WTC11 (cell line): ENCODE results near the gene HSBP1L1. TPM values are rescaled to one million over a fixed set of nuclear protein-coding genes. Genes with fewer than 3 reads are reported as not detected.

Experiments used
- ATAC-seq: fragments of 200-7000 bp; cut with Tn5 transposase; 2 replicates; pipeline ENCODE4 v1.10.0; 2021; ENCODE audit warnings: mild to moderate bottlenecking, moderate library complexity
- CTCF ChIA-PET: fragments of 300-600 bp; sonication (Branson Sonifier 250); formaldehyde crosslinking; loops from one replicate; lab custom pipeline; 2021; ENCODE audit warnings: antibody characterized with exemption; lab: Charles Lee
- POLR2A ChIA-PET: fragments of 350-600 bp; sonication (Branson Sonifier 250); formaldehyde crosslinking; loops from one replicate; lab custom pipeline; 2021; ENCODE audit warnings: antibody characterized with exemption; lab: Charles Lee
- DNase-seq: peaks from one replicate; pipeline ENCODE4 v3.0.0; 2021; ENCODE audit warnings: low spot score
- H3K27ac Mint-ChIP-seq: 2 replicates; pipeline ENCODE4 v1.8.0; 2021; ENCODE audit warnings: mixed read lengths
- H3K27me3 Mint-ChIP-seq: 2 replicates; pipeline ENCODE4 v1.8.0; 2021; ENCODE audit warnings: low read depth, mild to moderate bottlenecking, moderate library complexity, mixed read lengths
- H3K36me3 Mint-ChIP-seq: 2 replicates; pipeline ENCODE4 v1.8.0; 2021; ENCODE audit warnings: mixed read lengths
- H3K4me1 Mint-ChIP-seq: 2 replicates; pipeline ENCODE4 v1.8.0; 2022; ENCODE audit warnings: mixed read lengths
- H3K4me3 Mint-ChIP-seq: 2 replicates; pipeline ENCODE4 v1.8.0; 2021; ENCODE audit warnings: mild to moderate bottlenecking, moderate library complexity, mixed read lengths
- H3K9me3 Mint-ChIP-seq: 2 replicates; pipeline ENCODE4 v1.8.0; 2021; ENCODE audit warnings: mixed read lengths
- CREB1 ChIP-seq: sonication (generic); formaldehyde crosslinking; IDR thresholded peaks from 2 replicates; pipeline ENCODE4 v1.8.0; 2023; ENCODE audit warnings: mild to moderate bottlenecking, missing genetic modification reagents
- GTF2I ChIP-seq: fragments of 250-450 bp; sonication (Bioruptor Pico); conservative IDR thresholded peaks from 2 replicates; pipeline ENCODE4 v1.4.0; 2021; ENCODE audit warnings: mild to moderate bottlenecking
- IRF2 ChIP-seq: sonication (generic); formaldehyde crosslinking; IDR thresholded peaks from 2 replicates; pipeline ENCODE4 v1.8.0; 2022; ENCODE audit warnings: low read depth, missing genetic modification reagents, borderline replicate concordance
- NFYB ChIP-seq: sonication (generic); formaldehyde crosslinking; conservative IDR thresholded peaks from 2 replicates; pipeline ENCODE4 v1.8.0; 2022; ENCODE audit warnings: low read depth, missing genetic modification reagents
- RELA ChIP-seq: sonication (generic); formaldehyde crosslinking; IDR thresholded peaks from 2 replicates; pipeline ENCODE4 v1.8.1; 2022; ENCODE audit warnings: missing genetic modification reagents, mild to moderate bottlenecking, borderline replicate concordance
- SOX15 ChIP-seq: fragments of 250-450 bp; sonication (Bioruptor Pico); IDR thresholded peaks from 2 replicates; pipeline ENCODE4 v1.9.0; 2021; ENCODE audit warnings: mild to moderate bottlenecking
- SP1 ChIP-seq: sonication (generic); formaldehyde crosslinking; conservative IDR thresholded peaks from 2 replicates; pipeline ENCODE4 v1.8.1; 2022; ENCODE audit warnings: missing genetic modification reagents
- TEAD4 ChIP-seq: sonication (generic); formaldehyde crosslinking; IDR thresholded peaks from 2 replicates; pipeline ENCODE4 v1.8.0; 2022; ENCODE audit warnings: mild to moderate bottlenecking, missing genetic modification reagents
- ZNF232 ChIP-seq: sonication (generic); formaldehyde crosslinking; IDR thresholded peaks from 2 replicates; pipeline ENCODE4 v1.8.0; 2022; ENCODE audit warnings: mild to moderate bottlenecking, missing genetic modification reagents
- total RNA-seq: library from RNA; stranded (reverse); gene quantifications from 3 replicates; pipeline ENCODE4 v1.2.3, GENCODE V29; 2021
- TF ChIP-seq, protein P1 (sequence below): sonication (generic); formaldehyde crosslinking; IDR thresholded peaks from 2 replicates; pipeline ENCODE4 v1.8.1; 2022; ENCODE audit warnings: missing genetic modification reagents, borderline replicate concordance
- TF ChIP-seq, protein P2 (sequence below): sonication (generic); formaldehyde crosslinking; IDR thresholded peaks from 2 replicates; pipeline ENCODE4 v1.8.0; 2022; ENCODE audit warnings: mild to moderate bottlenecking, missing genetic modification reagents
- TF ChIP-seq, protein P3 (sequence below): sonication (generic); formaldehyde crosslinking; IDR thresholded peaks from 2 replicates; pipeline ENCODE4 v1.8.1; 2023; ENCODE audit warnings: mild to moderate bottlenecking, moderate library complexity, missing genetic modification reagents
- TF ChIP-seq, protein P4 (sequence below): sonication (generic); formaldehyde crosslinking; IDR thresholded peaks from 2 replicates; pipeline ENCODE4 v1.8.1; 2023; ENCODE audit warnings: mild to moderate bottlenecking, missing genetic modification reagents
- TF ChIP-seq, protein P5 (sequence below): fragments of 250-450 bp; sonication (Bioruptor Pico); IDR thresholded peaks from 2 replicates; pipeline ENCODE4 v1.9.0; 2021; ENCODE audit warnings: mild to moderate bottlenecking

Gene HSBP1L1
- total RNA-seq, 1 experiment from 2014 or later: 1.4 TPM

DNA sequence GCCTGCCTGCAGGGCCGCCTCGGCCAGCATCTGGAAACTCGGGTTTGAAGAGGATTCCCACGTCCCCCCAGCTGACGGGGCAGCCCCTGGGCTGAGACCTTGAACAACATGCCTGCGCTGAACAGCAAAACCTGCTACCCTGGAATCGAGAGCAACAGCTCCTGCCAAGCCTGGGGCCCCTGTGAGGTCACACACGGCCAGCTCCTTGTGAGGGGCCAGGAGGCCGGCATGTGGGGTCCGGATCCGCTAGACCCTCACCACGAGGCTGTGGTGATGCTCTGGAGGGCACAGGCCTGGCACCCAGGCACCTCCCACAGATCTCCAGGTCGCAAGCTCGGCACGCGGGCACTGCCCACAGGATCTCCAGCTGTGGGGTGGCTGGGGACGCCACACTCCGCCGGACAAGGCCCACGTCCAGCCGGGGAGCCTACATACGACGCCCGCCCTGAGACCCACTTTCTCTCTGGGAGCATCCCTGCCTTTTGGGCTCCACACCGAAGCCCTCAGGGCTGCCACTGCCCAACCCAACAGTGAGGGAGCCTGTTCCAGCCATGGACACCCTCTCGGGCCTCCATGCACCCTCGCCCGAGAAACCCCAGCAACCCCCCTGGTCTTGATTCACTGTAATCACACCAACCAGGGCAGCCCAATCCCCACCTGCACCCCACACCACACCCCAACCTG lies 47.1 kb upstream of the HSBP1L1 start:
- H3K4me1 Mint-ChIP-seq: peaks cover 13% of the 10 kb centered on the region
- ChIA-PET POLR2A (no interaction called here), CTCF (no interaction called here)
- no peak for ATAC-seq
- H3K27me3 Mint-ChIP-seq: no peaks in the 10 kb centered on the region
- H3K9me3 Mint-ChIP-seq: no peaks in the 10 kb centered on the region
- 0 out of 2 replicates have a peak, but pooled peaks cover 5% of the 10 kb centered on the region for H3K36me3 Mint-ChIP-seq
- DNase-seq: no peak
- H3K27ac Mint-ChIP-seq: no peak overlapping the region
- TF ChIP-seq ZNF232 (CRISPR knock-in tag) (no peak), CREB1 (CRISPR knock-in tag) (no peak), GTF2I (CRISPR knock-in tag) (no peak), TEAD4 (CRISPR knock-in tag) (no peak), RELA (CRISPR knock-in tag) (no peak), NFYB (CRISPR knock-in tag) (no peak), SP1 (CRISPR knock-in tag) (no peak), SOX15 (CRISPR knock-in tag) (no peak), IRF2 (no peak)
- TF ChIP-seq, protein P1, sequence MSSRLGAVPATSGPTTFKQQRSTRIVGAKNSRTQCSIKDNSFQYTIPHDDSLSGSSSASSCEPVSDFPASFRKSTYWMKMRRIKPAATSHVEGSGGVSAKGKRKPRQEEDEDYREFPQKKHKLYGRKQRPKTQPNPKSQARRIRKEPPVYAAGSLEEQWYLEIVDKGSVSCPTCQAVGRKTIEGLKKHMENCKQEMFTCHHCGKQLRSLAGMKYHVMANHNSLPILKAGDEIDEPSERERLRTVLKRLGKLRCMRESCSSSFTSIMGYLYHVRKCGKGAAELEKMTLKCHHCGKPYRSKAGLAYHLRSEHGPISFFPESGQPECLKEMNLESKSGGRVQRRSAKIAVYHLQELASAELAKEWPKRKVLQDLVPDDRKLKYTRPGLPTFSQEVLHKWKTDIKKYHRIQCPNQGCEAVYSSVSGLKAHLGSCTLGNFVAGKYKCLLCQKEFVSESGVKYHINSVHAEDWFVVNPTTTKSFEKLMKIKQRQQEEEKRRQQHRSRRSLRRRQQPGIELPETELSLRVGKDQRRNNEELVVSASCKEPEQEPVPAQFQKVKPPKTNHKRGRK (CRISPR knock-in tag): no peak
- TF ChIP-seq, protein P2, sequence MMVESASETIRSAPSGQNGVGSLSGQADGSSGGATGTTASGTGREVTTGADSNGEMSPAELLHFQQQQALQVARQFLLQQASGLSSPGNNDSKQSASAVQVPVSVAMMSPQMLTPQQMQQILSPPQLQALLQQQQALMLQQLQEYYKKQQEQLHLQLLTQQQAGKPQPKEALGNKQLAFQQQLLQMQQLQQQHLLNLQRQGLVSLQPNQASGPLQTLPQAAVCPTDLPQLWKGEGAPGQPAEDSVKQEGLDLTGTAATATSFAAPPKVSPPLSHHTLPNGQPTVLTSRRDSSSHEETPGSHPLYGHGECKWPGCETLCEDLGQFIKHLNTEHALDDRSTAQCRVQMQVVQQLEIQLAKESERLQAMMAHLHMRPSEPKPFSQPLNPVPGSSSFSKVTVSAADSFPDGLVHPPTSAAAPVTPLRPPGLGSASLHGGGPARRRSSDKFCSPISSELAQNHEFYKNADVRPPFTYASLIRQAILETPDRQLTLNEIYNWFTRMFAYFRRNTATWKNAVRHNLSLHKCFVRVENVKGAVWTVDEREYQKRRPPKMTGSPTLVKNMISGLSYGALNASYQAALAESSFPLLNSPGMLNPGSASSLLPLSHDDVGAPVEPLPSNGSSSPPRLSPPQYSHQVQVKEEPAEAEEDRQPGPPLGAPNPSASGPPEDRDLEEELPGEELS (CRISPR knock-in tag): no peak
- TF ChIP-seq, protein P3, sequence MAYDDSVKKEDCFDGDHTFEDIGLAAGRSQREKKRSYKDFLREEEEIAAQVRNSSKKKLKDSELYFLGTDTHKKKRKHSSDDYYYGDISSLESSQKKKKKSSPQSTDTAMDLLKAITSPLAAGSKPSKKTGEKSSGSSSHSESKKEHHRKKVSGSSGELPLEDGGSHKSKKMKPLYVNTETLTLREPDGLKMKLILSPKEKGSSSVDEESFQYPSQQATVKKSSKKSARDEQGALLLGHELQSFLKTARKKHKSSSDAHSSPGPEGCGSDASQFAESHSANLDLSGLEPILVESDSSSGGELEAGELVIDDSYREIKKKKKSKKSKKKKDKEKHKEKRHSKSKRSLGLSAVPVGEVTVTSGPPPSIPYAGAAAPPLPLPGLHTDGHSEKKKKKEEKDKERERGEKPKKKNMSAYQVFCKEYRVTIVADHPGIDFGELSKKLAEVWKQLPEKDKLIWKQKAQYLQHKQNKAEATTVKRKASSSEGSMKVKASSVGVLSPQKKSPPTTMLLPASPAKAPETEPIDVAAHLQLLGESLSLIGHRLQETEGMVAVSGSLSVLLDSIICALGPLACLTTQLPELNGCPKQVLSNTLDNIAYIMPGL: no peak
- TF ChIP-seq, protein P4, sequence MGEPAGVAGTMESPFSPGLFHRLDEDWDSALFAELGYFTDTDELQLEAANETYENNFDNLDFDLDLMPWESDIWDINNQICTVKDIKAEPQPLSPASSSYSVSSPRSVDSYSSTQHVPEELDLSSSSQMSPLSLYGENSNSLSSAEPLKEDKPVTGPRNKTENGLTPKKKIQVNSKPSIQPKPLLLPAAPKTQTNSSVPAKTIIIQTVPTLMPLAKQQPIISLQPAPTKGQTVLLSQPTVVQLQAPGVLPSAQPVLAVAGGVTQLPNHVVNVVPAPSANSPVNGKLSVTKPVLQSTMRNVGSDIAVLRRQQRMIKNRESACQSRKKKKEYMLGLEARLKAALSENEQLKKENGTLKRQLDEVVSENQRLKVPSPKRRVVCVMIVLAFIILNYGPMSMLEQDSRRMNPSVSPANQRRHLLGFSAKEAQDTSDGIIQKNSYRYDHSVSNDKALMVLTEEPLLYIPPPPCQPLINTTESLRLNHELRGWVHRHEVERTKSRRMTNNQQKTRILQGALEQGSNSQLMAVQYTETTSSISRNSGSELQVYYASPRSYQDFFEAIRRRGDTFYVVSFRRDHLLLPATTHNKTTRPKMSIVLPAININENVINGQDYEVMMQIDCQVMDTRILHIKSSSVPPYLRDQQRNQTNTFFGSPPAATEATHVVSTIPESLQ (CRISPR knock-in tag): no peak
- TF ChIP-seq, protein P5, sequence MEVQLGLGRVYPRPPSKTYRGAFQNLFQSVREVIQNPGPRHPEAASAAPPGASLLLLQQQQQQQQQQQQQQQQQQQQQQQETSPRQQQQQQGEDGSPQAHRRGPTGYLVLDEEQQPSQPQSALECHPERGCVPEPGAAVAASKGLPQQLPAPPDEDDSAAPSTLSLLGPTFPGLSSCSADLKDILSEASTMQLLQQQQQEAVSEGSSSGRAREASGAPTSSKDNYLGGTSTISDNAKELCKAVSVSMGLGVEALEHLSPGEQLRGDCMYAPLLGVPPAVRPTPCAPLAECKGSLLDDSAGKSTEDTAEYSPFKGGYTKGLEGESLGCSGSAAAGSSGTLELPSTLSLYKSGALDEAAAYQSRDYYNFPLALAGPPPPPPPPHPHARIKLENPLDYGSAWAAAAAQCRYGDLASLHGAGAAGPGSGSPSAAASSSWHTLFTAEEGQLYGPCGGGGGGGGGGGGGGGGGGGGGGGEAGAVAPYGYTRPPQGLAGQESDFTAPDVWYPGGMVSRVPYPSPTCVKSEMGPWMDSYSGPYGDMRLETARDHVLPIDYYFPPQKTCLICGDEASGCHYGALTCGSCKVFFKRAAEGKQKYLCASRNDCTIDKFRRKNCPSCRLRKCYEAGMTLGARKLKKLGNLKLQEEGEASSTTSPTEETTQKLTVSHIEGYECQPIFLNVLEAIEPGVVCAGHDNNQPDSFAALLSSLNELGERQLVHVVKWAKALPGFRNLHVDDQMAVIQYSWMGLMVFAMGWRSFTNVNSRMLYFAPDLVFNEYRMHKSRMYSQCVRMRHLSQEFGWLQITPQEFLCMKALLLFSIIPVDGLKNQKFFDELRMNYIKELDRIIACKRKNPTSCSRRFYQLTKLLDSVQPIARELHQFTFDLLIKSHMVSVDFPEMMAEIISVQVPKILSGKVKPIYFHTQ (CRISPR knock-in tag): no peak
- no peak overlapping the region for H3K4me3 Mint-ChIP-seq
